Stimulated activated CD4-positive, alpha-beta T cell treated with anti-CD3 and anti-CD28 coated beads, Interleukin-4, amount 100 ng/mL, for 48 hours (primary cell): ENCODE measurements around the gene SPAG5.

Experiments
- DNase-seq, 2 donors: peaks; one replicate each; pipeline ENCODE4 v3.0.0-alpha.2; 2020; ENCODE audit warnings: low read depth in 2 of 2

Gene SPAG5

DNA sequence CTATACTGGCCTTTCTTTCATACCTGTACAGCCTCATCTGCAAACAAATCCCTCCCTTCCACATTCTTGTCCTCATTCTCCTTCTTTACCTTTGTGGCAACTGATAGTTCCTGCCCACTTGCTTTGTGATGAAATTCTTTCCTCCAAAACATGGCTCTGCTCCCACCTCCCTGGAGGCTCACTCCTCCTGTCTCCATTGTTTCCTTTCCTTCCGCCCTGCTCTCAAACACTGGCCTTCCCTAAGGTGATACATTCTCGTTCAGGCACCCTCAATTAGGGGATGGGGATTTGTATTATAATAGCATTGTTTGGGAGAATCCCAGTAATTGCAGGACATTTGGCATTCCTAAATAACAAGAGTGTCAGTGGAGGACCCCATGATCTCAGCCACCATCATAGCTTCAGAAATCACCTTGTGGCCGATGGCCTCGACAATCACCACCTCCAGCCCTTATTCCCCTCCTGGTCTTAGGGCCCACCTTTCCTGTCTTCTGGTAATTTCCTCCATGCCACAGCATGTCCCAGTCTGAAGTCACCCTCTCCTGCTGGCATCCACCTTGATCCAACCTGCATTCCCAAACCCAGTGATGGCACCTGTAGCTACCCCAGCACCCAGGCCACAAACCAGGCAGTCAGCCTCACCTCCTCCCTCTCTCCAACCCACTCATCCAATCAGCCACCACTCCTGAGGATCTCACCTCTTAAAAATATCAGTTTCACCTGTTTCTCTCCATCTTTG lies 54.3 kb downstream of the SPAG5 start:
- no peak for DNase-seq

GRCh38 chr17:28541439-28541838 lies 57.4 kb downstream of the SPAG5 start:
- no peak for DNase-seq

DNA sequence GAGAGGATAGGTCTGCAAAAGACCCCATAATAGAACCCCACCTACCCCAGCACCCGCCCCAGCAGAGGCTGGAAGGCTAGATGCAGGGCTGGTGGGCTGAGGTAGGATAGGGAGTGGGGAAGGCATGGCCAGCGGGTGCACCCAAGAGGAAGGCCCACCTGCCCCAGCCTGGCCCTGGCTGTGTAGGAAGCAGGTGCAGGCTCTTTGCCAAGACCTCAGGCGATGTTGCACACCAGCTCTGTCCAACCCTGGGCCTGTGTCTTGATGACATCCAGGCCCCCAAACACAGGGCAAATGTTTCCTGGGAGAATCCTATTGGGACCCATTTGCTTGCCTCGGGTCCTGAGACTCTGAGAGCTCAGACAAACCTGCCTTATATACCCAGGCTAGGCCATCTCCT lies 58.6 kb downstream of the SPAG5 start:
- DNase-seq: no peak

- no peak for DNase-seq
Observed at GRCh38 chr17:28538296-28538895, 60.4 kb downstream of the SPAG5 start.

DNA sequence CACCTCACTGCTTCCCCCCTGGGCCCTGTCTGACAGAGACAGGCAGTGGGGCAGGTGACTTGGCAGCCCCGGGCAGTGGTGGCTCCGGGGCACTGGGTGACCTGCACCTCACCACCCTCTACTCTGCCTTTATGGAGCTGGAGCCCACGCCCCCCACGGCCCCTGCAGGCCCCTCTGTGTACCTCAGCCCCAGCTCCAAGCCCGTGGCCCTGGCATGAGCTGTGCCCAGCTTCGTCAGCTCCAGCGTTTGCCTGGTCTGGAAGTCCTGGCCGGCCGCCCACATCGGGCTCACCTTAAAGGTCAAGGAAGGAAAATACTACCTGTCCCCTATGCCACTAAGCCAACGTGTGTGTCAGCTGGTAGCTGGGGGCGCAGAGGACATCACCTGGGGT lies 61.6 kb downstream of the SPAG5 start:
- DNase-seq: no peak

DNA sequence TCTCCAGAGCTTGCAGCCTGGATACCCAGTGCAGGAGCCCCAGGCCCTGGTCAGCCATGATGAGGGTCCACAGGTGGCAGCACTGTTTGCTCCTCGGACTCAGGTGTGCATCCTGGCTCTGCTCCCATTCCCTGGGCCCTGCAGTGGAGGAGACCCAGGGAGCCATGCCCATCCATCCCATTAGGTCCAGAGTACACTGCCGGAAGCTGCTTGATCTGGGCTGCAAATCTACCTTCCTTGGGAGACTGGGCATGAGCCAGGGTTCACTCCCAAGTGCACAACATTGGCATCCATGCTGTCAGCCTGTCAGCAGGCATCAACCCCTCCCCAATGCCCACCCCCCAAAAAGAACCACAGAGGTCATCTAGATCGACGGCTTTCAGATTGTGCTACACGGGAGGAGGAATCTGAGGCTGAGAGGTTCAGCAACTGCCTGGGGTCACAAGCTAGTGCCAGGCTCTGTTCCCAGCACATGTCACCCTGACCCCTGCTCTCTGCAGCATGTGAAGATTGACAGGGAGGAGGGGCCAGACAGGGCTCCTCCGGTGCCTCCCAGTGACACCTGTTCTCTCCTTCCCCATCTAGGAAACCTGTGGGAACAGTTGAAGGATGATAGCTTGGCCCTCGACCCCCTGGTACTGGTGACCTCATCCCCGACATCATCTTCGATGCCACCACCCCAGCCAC lies 62.1 kb downstream of the SPAG5 start:
- no peak for DNase-seq

DNA sequence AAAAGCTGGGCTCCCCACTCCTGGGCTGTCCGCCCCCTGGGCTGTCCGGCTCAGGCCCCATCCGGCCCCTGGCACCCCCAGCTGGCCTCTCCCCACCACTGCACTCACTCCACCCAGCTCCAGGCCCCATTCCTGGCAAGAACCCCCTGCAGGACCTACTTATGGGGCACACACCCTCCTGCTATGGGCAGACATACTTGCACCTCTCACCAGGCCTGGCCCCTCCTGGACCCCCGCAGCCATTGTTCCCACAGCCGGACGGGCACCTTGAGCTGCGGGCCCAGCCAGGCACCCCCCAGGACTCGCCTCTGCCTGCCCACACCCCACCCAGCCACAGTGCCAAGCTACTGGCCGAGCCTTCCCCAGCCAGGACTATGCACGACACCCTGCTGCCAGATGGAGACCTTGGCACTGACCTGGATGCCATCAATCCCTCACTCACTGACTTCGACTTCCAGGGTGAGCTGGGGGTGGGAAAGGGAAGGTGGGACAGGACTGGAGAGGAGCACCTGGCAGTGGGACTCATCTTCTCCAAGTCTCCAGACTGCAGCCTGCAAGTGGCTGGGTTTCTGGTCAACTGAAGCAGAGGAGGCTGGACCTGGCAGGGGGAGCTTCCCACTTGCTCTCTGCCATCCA lies 64.0 kb downstream of the SPAG5 start:
- DNase-seq: no peak

DNA sequence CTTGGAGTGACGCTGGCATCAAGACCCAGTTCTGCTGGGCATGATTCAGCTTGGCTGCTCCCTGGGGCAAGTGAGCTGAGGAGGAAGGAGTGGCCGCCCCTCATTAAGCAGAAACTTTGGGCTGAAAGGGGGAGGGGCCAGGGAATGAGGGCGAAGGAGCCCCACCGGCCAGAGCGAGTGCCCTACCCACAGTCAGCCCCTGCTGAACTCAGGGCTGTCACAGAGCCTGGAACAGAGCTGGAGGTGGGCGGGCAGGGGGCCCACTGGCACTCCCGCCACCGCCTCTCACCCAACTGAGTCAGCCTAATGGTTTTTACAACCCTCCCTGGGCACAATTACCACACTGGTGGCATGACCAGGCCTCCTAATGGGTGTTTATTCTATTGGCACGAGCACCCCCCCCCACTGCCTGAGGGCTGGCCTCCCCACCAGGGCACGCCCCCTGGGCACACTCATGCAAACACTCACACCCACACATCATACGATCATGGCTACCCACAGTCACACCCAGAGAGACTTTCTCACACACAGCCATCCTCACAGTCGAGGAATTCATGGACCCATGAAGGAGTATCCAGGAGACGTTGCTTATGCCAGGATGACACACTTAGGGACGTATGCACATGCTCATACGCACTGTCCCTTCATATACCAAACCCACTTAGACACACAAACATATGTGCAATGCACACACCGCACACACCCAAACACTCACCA lies 65.6 kb downstream of the SPAG5 start:
- DNase-seq: no peak

DNA sequence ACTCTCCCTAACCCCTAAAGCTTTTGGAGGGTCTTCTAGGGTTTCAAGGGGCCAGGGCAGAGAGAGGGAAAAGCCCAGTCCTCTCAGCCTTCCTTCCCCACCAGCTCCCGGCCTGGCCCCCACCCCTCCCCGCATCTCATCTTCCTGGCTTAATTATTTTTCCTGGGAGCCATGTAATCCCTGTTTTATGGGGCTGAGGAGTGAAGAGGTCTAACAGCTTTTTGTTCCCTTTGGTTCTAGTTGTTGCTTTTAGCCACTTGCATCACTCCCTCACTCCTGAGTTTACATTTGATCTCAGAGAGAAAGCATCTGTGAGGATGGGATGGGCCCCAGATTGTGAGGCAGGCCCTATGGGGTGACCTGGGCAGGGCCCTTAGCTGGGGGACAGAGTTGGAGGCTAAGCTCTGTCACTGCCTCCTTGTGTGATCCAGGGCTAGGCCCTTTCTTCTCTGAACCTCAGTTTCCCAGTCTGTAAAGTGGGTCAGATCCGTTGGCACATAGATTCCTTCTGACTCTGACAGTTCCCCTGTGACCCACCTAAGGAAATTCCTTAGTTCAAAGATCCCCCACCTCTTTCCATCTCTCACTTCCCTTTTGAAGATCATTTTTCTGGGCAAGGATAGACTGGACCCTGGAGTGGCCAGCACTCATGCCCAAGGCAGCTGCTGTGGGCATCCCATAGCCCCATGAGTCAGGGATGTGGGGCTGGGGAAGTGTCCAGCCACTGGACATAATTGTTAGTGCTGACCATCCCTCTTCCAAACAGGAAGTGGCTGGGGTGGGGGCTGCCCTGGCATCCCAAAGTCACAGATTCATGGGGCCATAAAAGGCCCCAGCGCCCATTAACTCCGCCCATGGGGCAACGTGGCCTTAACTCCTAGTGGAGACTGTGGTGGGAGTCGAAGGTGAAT lies 66.5 kb downstream of the SPAG5 start:
- no peak for DNase-seq

DNA sequence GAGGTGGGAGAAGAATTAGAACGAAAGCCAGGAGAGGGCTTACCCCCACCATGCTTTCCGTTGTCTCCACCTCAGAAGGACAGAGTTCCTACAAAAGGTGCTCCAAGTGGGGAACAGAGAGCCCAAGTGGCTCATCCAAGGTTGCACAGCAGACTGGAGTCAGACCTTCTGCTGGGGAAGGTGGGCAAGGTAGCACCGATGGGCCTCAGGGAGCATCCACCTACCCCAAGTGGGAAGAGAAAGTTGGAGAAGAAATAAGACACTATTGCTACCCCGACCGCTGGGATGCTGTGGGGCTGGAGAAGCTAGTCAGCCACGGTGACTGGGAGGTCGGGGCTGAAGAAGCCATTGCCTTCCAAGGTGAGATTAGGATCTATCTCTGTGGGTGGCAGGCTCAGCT lies 67.9 kb downstream of the SPAG5 start:
- no peak for DNase-seq

DNA sequence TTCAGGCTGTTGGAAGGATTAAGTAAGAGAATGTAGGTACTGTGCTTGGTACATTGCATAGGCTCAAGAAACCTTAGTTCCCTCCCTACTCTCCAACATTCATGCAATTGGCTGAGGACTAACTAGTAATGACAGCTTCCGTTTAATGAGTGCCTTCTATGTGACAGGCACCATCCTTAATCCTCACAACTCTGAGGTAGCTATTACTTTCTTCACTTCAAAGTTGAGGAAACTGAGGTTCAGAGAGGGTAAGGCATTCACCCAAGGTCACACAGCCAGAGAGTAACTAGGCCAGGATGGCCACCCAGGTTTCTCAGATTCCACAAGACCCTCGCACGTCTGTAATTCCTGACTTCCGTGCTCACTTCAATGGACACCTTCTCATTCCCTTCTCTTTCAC lies 68.6 kb downstream of the SPAG5 start:
- DNase-seq: no peak

- no peak for DNase-seq
Observed at GRCh38 chr17:28529013-28529400, 69.8 kb downstream of the SPAG5 start.

DNA sequence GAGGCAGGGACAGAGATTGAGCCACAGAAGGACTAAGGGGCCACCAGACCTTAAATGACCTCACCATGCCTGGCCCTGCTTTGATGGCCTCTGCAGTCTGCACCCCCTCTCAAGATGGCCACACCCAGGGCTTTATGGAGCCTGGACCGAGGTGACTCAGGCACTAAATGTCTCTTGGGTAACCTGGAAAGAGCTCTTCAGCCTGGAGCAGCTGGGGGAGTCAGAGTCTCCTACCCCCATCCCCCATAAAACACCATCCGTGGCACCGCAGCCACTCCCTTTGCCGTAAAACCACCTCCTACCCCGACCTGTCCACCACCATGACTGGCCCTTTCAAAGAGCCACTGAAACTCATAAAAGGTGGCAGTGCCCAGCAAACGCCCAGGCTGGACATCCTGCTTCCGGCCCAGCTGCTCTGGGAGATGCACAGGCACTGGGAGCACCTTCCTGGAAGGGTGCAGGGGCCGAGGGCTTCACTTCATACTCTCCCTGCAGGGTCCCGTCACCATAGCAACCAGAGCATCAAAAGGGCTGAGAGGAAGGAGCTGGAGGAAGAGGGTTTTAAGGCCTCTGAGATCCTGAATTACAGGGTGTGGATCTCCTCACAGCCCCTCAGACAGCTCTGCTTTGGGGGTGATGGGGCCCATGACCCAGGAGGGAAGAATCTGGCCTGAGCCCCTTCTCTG lies 70.4 kb downstream of the SPAG5 start:
- DNase-seq: no peak

DNA sequence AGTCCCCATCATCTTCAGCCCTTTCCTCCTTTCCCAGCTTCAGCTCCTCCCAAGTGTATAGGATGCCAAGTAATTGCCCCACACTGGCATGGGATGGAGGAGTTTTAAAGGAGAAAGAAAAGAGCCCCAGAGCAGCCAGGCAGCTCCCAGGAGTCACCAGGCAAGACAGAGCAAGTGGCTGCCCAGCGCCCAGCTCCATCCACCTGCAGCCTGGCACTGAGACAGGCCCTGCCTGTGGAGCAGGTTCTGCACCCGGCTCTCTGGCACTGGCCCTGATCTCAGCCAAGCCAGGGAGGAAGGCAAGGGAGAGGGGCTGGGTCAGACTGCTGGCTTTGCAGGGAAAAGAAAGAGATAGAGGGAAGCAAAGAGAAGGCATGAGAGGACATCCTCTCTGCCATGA lies 71.0 kb downstream of the SPAG5 start:
- DNase-seq: no peak
